ENCODE measurements around the gene RD3L. TPM values are rescaled to one million over a fixed set of nuclear protein-coding genes. Genes with fewer than 3 reads are reported as not detected.

RD3L gene
- total RNA-seq, 1 donor from 2014 or later = not detected

DNA sequence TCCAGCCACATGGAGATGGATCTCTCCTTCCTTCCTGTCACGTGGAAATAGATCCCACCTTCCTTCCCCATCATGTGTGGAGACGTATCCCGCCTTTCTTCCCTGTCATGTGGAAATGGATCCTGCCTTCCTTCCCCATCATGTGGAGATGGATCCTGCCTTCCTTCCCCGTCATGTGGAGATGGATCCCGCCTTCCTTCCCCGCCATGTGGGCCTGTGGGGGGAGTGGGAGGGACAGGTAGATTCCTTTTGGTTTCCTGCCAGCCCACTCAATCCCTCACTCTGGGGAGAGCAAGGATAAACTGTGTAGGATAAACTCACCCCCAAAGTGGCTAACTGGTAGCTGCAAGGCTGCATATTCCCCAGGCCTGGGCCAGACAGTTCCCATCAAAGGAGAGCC is 45.8 kb downstream of the RD3L start:
- no peak for DNase-seq (ENCODE audit: low spot score)

DNA sequence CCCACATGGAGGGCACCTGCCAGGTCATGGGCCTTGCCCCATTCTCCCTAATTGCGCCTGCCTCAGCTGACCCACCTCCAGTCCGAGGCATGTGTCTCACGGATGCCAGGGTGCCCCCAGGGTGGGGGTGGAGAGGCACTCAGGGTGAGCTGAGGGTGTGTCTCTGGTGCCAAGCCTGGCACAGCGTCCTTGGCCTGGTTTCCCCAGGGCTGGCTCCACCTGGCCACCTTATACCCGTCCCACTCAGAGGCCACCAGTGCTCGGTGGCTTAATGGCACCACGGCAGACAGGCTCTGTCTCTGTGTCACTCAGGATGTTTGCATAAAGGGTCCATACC is 47.6 kb downstream of the RD3L start:
- no peak for DNase-seq (ENCODE audit: low spot score)

DNA sequence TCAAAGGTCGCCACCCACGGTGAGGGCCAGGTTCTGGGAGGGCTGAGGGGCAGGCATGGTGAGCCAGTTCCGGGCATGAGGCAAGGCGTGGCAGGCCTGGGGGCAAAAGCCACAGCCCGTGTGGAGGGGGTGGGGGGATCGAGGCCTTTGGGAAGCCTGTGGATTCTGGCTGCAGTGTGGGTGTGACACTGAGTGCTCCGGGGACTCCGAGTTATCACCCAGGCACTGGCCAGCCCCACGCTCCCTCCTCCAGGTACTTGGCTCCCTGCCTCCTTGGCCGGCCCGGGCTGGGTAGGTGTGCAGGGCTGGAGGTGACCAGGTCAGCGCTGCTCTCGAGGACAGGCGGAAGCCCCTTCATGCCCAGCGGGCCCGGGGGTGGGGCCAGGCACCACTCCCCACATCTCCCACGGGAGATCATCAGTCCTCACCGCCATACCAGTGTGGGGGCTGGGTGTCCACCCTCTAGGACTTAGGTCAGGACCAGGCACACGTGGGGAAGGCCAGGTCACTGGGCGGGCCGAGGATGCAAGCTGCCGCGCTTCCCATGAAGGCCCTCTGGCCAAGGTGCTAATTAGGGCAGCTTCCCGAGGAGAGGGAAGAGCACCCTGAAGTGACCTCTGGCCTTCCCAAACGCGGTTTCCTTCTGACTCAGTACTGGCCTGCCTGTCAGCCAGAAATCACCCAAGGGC is 48.2 kb downstream of the RD3L start:
- DNase-seq (ENCODE audit: low spot score) = no peak

DNA sequence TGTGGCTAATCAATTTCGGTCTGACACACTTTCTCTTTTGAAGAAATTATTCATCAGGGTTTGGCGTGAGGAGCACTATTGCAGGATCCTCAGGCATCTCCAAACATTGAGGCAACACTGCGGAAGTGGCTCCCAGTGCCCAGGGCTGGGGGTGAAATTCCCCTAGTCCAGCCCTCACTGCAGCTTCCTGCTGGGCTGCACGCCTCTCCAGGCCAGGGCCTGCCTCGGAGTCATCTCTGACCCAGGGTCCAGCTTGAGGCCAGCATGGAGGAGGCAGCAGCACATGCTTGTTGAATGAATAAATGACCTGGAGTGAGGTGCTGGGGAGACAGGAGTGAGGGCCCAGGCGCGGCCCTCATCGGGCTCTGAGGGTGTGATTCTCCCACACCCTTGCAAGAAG is 50.1 kb downstream of the RD3L start:
- DNase-seq (ENCODE audit: low spot score) = no peak

DNA sequence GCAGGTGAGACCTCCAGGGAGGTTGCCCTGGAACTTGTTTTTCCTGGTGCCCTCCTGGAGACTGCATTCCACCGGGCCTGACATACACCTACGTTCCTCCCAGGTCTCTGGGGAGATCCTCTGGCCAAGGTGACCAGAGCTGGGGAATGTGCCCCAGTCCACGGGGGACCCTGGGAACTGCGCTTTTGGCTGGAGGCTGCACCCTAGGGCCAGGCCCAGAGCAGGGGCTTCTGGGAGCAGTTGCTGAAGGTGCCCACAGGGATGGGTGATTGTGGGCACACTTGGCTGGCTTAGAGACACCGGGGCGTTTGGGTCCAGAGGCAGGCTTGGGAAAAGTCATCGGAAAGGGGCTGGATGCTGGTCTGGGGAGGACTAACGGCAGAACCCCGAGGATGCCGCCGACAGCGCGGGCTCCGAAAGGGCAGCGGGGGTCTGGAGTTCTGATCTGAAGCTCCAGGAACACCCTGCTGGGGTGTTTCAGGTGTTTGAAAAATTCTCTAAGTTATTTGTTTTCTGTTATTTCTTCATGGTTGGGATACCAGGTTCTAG is 50.6 kb downstream of the RD3L start:
- no peak for DNase-seq (ENCODE audit: low spot score)

DNA sequence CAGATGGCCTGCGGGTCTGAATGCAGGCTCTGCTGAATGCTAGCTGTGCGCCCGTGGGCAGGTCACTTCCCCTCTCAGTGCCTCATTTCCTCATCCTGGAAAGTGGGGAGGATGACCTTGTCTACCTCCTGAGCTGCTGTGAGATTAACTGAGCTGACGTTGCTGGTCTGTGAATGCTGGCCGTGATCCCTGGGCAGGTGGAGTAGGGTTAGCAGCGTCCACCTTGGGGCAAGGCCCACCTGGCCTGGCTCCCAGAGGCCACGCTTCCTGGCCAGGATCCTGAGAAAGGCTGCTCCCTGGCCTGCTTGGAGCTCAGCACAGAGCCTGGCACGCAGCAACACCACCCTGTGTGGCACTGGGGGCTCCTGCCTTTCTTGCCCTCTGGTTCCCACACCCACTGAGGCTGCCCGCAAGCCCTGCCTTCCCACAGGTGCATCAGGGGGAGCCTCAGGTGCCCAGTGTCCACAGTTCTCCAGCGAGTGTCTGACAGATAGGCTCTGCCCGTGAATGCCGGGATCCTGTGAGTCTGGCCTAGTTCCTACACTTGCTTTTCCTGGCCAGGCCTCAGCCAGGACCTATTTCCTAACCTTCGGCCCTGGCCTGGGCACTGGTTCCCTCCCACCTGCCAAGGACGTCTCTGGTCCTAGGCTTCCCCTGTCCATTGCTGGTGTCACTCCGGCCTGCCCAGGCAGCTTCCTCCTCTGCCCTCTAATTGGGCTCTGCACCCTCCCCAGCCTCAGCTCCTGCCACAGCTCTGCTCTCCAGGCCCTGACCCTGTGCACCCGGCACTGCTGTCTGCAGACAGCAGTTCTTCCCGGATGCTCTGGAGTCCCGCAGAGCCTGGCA is 51.3 kb downstream of the RD3L start:
- DNase-seq (ENCODE audit: low spot score) = no peak

Other genes starting within 250 kb of the RD3L start
- 15.7 TPM for gene XRCC3, start 227.1 kb downstream of the RD3L start, total RNA-seq
- gene ZFYVE21, start 226.7 kb downstream of the RD3L start, total RNA-seq = 90.9 TPM
- gene PPP1R13B, start 95.0 kb downstream of the RD3L start, total RNA-seq = 94.4 TPM
- gene TDRD9, start 14.1 kb downstream of the RD3L start, total RNA-seq = 2.8 TPM
- 6.4 TPM for gene ASPG, start 143.2 kb upstream of the RD3L start, total RNA-seq
- gene KIF26A, start 196.1 kb upstream of the RD3L start, total RNA-seq = 6.1 TPM

All from ureter (tissue), 1 donor.